ENCODE measurements around the gene PRR15L.

DNA sequence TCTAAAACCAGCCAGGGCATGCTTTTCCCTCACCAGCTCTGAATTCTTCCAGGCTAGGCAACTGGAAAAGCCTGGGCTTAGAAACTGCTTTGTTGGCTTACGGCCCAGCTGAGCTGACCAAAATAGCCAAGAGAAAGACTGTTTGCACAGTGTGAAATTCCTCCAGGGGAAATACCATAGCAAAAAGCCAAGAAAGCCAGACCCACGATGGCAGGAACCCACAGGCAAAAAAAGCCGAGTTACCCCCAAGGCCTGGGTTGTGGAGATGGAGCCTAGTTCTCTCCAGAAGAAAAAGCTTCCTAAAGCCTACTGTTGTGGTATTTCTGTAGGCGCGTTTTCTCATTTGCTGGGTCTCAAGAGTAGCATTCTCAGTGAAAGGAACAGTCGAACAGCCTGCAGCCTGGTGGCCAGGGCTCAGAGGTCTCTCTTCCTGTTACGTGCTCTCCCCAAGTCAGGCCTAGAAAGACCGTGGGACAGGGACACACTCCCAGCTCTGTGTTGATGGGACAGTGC lies 52.4 kb downstream of the PRR15L start:
- TF ChIP-seq, protein P1, sequence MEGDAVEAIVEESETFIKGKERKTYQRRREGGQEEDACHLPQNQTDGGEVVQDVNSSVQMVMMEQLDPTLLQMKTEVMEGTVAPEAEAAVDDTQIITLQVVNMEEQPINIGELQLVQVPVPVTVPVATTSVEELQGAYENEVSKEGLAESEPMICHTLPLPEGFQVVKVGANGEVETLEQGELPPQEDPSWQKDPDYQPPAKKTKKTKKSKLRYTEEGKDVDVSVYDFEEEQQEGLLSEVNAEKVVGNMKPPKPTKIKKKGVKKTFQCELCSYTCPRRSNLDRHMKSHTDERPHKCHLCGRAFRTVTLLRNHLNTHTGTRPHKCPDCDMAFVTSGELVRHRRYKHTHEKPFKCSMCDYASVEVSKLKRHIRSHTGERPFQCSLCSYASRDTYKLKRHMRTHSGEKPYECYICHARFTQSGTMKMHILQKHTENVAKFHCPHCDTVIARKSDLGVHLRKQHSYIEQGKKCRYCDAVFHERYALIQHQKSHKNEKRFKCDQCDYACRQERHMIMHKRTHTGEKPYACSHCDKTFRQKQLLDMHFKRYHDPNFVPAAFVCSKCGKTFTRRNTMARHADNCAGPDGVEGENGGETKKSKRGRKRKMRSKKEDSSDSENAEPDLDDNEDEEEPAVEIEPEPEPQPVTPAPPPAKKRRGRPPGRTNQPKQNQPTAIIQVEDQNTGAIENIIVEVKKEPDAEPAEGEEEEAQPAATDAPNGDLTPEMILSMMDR (IDR thresholded peaks at IDR 0.05), result no peak
- TF ChIP-seq POLR2AphosphoS5 (IDR thresholded peaks at IDR 0.05), result peak in 1 of 3 donors; percentile 8
- no peak for TF ChIP-seq EP300 (IDR thresholded peaks at IDR 0.05; ENCODE audit: low read depth)
- no peak for TF ChIP-seq POLR2A (IDR thresholded peaks at IDR 0.05)
